ENCODE measurements around the gene AOX1.
"Not testable (repeated sequence)": the region's sequence is repeated elsewhere in the genome, so short reads cannot be mapped to it uniquely, and the experiment has no call there.

Gene AOX1

DNA sequence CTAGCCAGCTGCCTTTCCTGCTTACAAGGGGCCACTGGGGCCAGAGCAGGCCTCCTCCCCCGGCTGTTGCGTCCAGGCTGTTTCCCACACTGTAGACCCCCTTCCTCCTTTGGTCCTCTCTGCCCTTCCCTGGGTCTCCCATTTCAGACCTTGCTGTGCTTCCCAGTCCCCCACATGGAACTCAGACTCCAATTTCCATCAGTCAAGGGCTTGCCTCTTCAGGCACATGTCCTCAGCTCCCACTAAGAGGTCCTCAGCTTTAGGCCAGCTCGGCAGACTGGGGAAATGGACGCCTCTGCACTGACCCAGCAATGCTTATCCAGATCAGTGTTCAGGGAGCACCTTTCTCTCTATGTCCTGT, 127.9 kb downstream of the AOX1 start:
- Histone ChIP-seq H3F3A (ENCODE audit: low read depth) (no peaks in the 10 kb centered on the region), H3K4me3 (ENCODE audit: low read length, poor library complexity, severe bottlenecking) (peak overlapping the region; percentile 58), H3K9ac (ENCODE audit: low read depth, low read length, poor library complexity, severe bottlenecking) (peak overlapping the region; percentile 64), H3K9me3 (ENCODE audit: insufficient read depth, low read depth, low read length) (no peaks in the 10 kb centered on the region), H3K9me2 (replicated peaks; ENCODE audit: low read depth, low read length) (no peaks in the 10 kb centered on the region), H3K79me2 (ENCODE audit: insufficient read depth, low read length) (no peaks in the 10 kb centered on the region), H4K20me1 (ENCODE audit: insufficient read depth, low read length, poor library complexity, severe bottlenecking) (no peaks in the 10 kb centered on the region), H3K36me3 (ENCODE audit: insufficient read depth, low read length) (no peaks in the 10 kb centered on the region), H3K27me3 (ENCODE audit: insufficient read depth, low read length, poor library complexity, severe bottlenecking) (peaks cover 8% of the 10 kb centered on the region), H3K4me1 (ENCODE audit: insufficient read depth, low read length, poor library complexity, severe bottlenecking) (peaks cover 14% of the 10 kb centered on the region), H2AFZ (ENCODE audit: low read length) (peak overlapping the region; percentile 75; the same call in 1 of the 2 replicates), H3K4me2 (ENCODE audit: low read depth, low read length, poor library complexity, severe bottlenecking) (peak overlapping the region; percentile 75)
- TF ChIP-seq, protein P1, sequence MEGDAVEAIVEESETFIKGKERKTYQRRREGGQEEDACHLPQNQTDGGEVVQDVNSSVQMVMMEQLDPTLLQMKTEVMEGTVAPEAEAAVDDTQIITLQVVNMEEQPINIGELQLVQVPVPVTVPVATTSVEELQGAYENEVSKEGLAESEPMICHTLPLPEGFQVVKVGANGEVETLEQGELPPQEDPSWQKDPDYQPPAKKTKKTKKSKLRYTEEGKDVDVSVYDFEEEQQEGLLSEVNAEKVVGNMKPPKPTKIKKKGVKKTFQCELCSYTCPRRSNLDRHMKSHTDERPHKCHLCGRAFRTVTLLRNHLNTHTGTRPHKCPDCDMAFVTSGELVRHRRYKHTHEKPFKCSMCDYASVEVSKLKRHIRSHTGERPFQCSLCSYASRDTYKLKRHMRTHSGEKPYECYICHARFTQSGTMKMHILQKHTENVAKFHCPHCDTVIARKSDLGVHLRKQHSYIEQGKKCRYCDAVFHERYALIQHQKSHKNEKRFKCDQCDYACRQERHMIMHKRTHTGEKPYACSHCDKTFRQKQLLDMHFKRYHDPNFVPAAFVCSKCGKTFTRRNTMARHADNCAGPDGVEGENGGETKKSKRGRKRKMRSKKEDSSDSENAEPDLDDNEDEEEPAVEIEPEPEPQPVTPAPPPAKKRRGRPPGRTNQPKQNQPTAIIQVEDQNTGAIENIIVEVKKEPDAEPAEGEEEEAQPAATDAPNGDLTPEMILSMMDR (conservative IDR thresholded peaks at IDR 0.05; ENCODE audit: low read length) = no peak
- no peak for TF ChIP-seq EZH2phosphoT487 (IDR thresholded peaks at IDR 0.05; ENCODE audit: borderline replicate concordance)

GRCh38 chr2:200715014-200715413, 129.2 kb downstream of the AOX1 start:
- not testable (repeated sequence) for H3K36me3 ChIP-seq (ENCODE audit: insufficient read depth, low read length); H3K9ac ChIP-seq (ENCODE audit: low read depth, low read length, poor library complexity, severe bottlenecking); H3F3A ChIP-seq (ENCODE audit: low read depth); H3K79me2 ChIP-seq (ENCODE audit: insufficient read depth, low read length); H3K9me3 ChIP-seq (ENCODE audit: insufficient read depth, low read depth, low read length); H3K4me3 ChIP-seq (ENCODE audit: low read length, poor library complexity, severe bottlenecking); H4K20me1 ChIP-seq (ENCODE audit: insufficient read depth, low read length, poor library complexity, severe bottlenecking); H3K4me2 ChIP-seq (ENCODE audit: low read depth, low read length, poor library complexity, severe bottlenecking); H2AFZ ChIP-seq (ENCODE audit: low read length); H3K9me2 ChIP-seq (replicated peaks; ENCODE audit: low read depth, low read length)
- Histone ChIP-seq H3K27me3 (ENCODE audit: insufficient read depth, low read length, poor library complexity, severe bottlenecking) (peaks cover 21% of the 10 kb centered on the region), H3K4me1 (ENCODE audit: insufficient read depth, low read length, poor library complexity, severe bottlenecking) (peaks cover 14% of the 10 kb centered on the region)

DNA sequence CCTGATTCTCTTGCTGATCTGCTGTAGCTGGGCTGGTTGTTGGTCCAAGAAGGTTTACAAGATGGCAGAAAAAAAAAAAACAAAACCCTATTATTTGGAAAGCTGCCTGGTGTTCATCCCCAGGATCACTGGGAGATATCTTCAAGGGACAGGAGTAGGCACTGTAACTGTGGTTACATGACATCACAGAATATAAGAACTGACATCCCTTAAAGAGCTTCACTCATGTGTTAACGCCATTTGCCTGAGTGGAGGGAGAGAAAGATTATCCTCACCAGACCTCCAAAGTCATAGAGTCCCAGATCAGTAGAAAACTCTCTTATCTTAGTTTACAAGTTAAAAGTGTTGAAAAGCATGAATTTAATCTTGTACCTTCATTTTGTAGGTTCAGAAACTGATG, 130.6 kb downstream of the AOX1 start:
- Histone ChIP-seq H3F3A (ENCODE audit: low read depth) (no peaks in the 10 kb centered on the region), H3K4me2 (ENCODE audit: low read depth, low read length, poor library complexity, severe bottlenecking) (no peak overlapping the region), H3K27me3 (ENCODE audit: insufficient read depth, low read length, poor library complexity, severe bottlenecking) (peaks cover 32% of the 10 kb centered on the region), H3K9me2 (replicated peaks; ENCODE audit: low read depth, low read length) (no peaks in the 10 kb centered on the region), H3K79me2 (ENCODE audit: insufficient read depth, low read length) (no peaks in the 10 kb centered on the region), H3K4me1 (ENCODE audit: insufficient read depth, low read length, poor library complexity, severe bottlenecking) (peaks cover 14% of the 10 kb centered on the region), H3K9me3 (ENCODE audit: insufficient read depth, low read depth, low read length) (no peaks in the 10 kb centered on the region), H3K4me3 (ENCODE audit: low read length, poor library complexity, severe bottlenecking) (no peak overlapping the region), H4K20me1 (ENCODE audit: insufficient read depth, low read length, poor library complexity, severe bottlenecking) (no peaks in the 10 kb centered on the region), H3K36me3 (ENCODE audit: insufficient read depth, low read length) (no peaks in the 10 kb centered on the region), H3K9ac (ENCODE audit: low read depth, low read length, poor library complexity, severe bottlenecking) (no peak overlapping the region), H2AFZ (ENCODE audit: low read length) (peak overlapping the region; percentile 6; the same call in 1 of the 2 replicates)
- TF ChIP-seq EZH2phosphoT487 (IDR thresholded peaks at IDR 0.05; ENCODE audit: borderline replicate concordance) = no peak
- TF ChIP-seq, protein P1 (conservative IDR thresholded peaks at IDR 0.05; ENCODE audit: low read length) = no peak

Measured in Loucy (cell line).